Upper lobe of left lung (tissue), 6 donors: ENCODE data around the gene CDH18. TPM values are rescaled to one million over a fixed set of nuclear protein-coding genes. Genes with fewer than 3 reads are reported as not detected.

Experiments
- ATAC-seq, 2 donors: fragments of 200-7000 bp; cut with Tn5 transposase; one replicate each; pipeline ENCODE4 v1.9.1; 2022; ENCODE audit warnings: mild to moderate bottlenecking in 2 of 2, moderate library complexity in 2 of 2; ENCODE audit not compliant: low FRiP score in 2 of 2
- DNase-seq, 2 donors: peaks; one replicate each; pipeline ENCODE4 v3.0.0-alpha.2; 2019 to 2020
- H3K27ac ChIP-seq, 4 donors: fragments of 200-600 bp; sonication (generic); one replicate each; pipeline ENCODE4 v1.5.1; 2016 to 2019
- H3K27me3 ChIP-seq, 4 donors: fragments of 200-600 bp; sonication (generic); one replicate each; pipeline ENCODE4 v1.5.1; 2017 to 2019
- H3K36me3 ChIP-seq, 4 donors: fragments of 200-600 bp; sonication (generic); one replicate each; pipeline ENCODE4 v1.5.1; 2016 to 2019
- H3K4me1 ChIP-seq, 4 donors: fragments of 200-600 bp; sonication (generic); one replicate each; pipeline ENCODE4 v1.5.1; 2018 to 2019
- H3K4me3 ChIP-seq, 4 donors: fragments of 200-600 bp; sonication (generic); one replicate each; pipeline ENCODE4 v1.5.1; 2017 to 2019; ENCODE audit warnings: mild to moderate bottlenecking in 2 of 4, moderate library complexity in 1 of 4
- H3K9me3 ChIP-seq, 4 donors: fragments of 200-600 bp; sonication (generic); one replicate each; pipeline ENCODE4 v1.5.1; 2018 to 2019
- EP300 ChIP-seq, 4 donors: sonication (generic); formaldehyde crosslinking; IDR thresholded peaks; one replicate each; pipeline ENCODE4 v1.5.1; 2017; ENCODE audit warnings: antibody characterized with exemption in 4 of 4, control low read depth in 2 of 4
- POLR2A ChIP-seq, 4 donors: fragments of 450-650 bp; IDR thresholded peaks; one replicate each; pipeline ENCODE4 v1.5.1; 2016 to 2017; ENCODE audit warnings: antibody characterized with exemption in 4 of 4, mild to moderate bottlenecking in 2 of 4
- POLR2AphosphoS5 ChIP-seq, 2 donors: sonication (generic); formaldehyde crosslinking; IDR thresholded peaks; one replicate each; pipeline ENCODE4 v1.5.1; 2017; ENCODE audit warnings: antibody characterized with exemption in 2 of 2
- WGBS, 2 donors: methylation state at CpG; one replicate each; pipeline ENCODE4 v1.1.5; 2017 to 2018; 5-methylcytosine and 5-hydroxymethylcytosine counted together
- total RNA-seq, 6 donors: library from RNA; depleted of rRNA in 4 of 6; stranded (reverse); fragments of >200 nt in 4 of 6; gene quantifications; one replicate each; pipeline versions ENCODE4 v1.1.0 to v1.2.1, GENCODE V29; 2016 to 2021
- TF ChIP-seq, protein P1 (sequence below), 6 experiments: fragments of 450-650 bp in 4 of 6; fragments of 200-600 bp in 2 of 6; sonication (generic) in 2 of 6; IDR thresholded peaks; one replicate each; pipeline ENCODE4 v1.5.1; 2016 to 2019; ENCODE audit warnings: antibody characterized with exemption in 6 of 6
- donor health status: DM: no; HTN: no; CAD: no; lungs with moderate emphysema.
- donor health status: DM: no; HTN: yes; CAD: no; lungs with severe emphysema.

The CDH18 gene
- total RNA-seq, 6 donors from 2014 or later, result not detected

DNA sequence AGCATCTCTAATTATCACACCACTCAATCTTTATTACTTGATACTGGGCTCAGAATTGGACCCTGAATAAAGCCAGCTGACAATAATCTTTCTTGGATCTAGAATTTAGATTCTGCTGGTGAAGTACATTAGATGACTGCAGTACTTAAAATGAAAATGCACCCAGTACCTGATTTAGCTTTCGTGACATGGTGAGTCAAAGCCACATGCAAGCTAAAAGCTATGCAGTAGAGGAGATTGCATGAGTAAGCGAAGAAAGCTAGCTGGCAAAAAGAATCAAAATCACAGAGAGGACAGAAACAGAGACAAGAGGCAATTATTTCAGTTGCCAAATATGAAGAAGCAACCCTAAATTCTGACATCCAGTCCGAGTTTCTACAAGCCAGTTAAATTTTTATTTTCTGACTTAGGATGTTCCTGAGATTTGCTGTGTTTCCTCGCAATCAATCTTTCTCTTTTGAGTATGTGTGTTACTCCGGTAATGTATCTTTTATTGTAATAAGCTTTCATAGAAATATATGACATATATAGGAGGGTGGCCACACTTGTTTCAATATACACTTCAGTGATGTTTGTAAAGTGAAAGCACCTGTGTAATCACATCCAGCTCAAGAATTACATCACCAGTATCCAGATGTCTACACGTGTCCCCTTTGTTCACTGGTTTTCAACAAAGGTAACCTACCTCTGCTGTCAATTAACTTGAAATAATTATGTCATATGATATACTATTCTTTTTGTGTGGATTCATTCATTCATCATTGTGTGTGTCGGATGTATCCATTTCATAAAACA is 101.7 kb downstream of the CDH18 start:
- DNase-seq (no peak), ATAC-seq (no peak)
- Histone ChIP-seq H3K4me3 (no peak overlapping the region), H3K27ac (no peak overlapping the region), H3K36me3 (no peaks in the 10 kb centered on the region), H3K9me3 (no peaks in the 10 kb centered on the region), H3K4me1 (no peaks in the 10 kb centered on the region), H3K27me3 (no peaks in the 10 kb centered on the region)
- TF ChIP-seq POLR2A (IDR thresholded peaks at IDR 0.05) (no peak), POLR2AphosphoS5 (IDR thresholded peaks at IDR 0.05) (no peak), EP300 (IDR thresholded peaks at IDR 0.05) (no peak)
- TF ChIP-seq, protein P1, sequence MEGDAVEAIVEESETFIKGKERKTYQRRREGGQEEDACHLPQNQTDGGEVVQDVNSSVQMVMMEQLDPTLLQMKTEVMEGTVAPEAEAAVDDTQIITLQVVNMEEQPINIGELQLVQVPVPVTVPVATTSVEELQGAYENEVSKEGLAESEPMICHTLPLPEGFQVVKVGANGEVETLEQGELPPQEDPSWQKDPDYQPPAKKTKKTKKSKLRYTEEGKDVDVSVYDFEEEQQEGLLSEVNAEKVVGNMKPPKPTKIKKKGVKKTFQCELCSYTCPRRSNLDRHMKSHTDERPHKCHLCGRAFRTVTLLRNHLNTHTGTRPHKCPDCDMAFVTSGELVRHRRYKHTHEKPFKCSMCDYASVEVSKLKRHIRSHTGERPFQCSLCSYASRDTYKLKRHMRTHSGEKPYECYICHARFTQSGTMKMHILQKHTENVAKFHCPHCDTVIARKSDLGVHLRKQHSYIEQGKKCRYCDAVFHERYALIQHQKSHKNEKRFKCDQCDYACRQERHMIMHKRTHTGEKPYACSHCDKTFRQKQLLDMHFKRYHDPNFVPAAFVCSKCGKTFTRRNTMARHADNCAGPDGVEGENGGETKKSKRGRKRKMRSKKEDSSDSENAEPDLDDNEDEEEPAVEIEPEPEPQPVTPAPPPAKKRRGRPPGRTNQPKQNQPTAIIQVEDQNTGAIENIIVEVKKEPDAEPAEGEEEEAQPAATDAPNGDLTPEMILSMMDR (IDR thresholded peaks at IDR 0.05), result no peak
- WGBS, 2 donors, result 85 to 90% methylated on average over 7 of the region's 7 CpGs

DNA sequence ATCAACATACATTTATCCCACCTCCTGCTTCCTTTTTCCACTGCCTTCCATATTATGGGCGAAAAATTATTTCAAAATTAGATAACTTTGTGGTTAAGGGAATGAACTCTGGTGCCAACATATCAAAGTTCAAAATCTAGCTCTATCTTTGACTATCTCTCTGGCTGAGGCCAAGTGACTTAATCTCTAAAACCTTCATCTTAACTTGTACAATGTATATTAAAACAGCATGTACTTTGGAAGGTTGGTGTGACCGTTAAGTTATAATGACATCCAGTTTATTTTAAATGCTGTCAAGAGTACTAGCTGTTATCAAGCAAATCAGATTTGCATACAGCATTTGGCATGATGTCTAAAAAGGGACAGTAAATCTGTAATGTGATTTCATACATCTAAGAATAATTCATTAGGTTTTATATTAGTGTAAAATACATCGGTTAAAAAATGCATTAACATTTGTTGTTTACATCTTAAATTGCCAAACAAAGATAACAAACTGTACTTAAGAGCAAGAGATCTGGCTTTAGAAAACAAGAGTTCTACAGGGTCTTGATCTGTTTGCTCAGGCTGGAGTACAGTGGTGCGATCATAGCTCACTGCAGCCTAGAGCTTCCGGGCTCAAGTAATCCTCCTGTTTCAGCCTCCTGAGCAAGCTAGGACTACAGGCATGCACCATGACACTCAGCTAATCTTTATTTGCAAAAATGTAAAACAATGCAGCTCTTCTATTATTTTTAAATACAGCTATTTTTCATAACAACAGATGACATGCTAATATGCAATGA is 102.8 kb downstream of the CDH18 start:
- no peak for ATAC-seq
- H3K36me3 ChIP-seq, result no peaks in the 10 kb centered on the region
- WGBS, 2 donors, result 60 to 62% methylated on average over 5 of the region's 5 CpGs
- no peaks in the 10 kb centered on the region for H3K27me3 ChIP-seq
- H3K27ac ChIP-seq, result no peak overlapping the region
- no peak for DNase-seq
- H3K9me3 ChIP-seq, result no peaks in the 10 kb centered on the region
- no peaks in the 10 kb centered on the region for H3K4me1 ChIP-seq
- H3K4me3 ChIP-seq, result no peak overlapping the region
- TF ChIP-seq POLR2A (IDR thresholded peaks at IDR 0.05) (no peak), EP300 (IDR thresholded peaks at IDR 0.05) (no peak), POLR2AphosphoS5 (IDR thresholded peaks at IDR 0.05) (no peak)
- TF ChIP-seq, protein P1 (IDR thresholded peaks at IDR 0.05), result no peak

DNA sequence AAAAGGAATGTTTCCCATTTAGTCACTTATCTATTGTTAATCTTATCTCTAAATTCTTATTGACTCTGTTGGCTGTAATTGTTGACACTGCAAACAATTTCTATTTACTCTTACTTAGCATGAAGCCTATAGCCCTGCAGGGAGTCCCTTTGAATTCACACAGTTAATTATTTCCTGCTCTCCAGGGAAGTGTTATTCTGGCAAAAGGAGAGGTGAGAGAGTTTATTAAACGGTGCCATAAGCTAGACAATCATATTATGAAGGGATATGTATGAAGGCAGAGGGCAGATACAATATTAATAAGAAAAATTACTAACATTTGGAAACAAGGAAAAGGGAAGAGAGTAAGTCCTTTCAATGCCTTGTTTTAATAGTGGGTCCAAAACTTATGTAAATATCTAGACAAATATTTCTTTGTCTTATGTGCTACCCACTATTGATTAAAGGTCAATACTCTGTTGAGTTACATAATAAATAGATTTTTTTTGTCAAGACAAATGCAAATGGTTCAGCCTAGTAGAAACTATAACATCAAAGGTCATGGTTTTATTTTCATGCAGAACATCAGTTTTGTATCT is 107.1 kb downstream of the CDH18 start:
- H3K27me3 ChIP-seq, result no peaks in the 10 kb centered on the region
- no peak for TF ChIP-seq EP300 (IDR thresholded peaks at IDR 0.05)
- TF ChIP-seq POLR2AphosphoS5 (IDR thresholded peaks at IDR 0.05), result no peak
- TF ChIP-seq, protein P1 (IDR thresholded peaks at IDR 0.05), result no peak
- TF ChIP-seq POLR2A (IDR thresholded peaks at IDR 0.05), result no peak
- H3K4me3 ChIP-seq, result no peak overlapping the region
- WGBS, 2 donors, result 3% methylated on average over 1 of the region's 1 CpG
- H3K27ac ChIP-seq, result no peak overlapping the region
- DNase-seq, result no peak
- no peaks in the 10 kb centered on the region for H3K9me3 ChIP-seq
- H3K36me3 ChIP-seq, result no peaks in the 10 kb centered on the region
- H3K4me1 ChIP-seq, result no peaks in the 10 kb centered on the region
- ATAC-seq, result peak in 1 of 2 donors; percentile 51

DNA sequence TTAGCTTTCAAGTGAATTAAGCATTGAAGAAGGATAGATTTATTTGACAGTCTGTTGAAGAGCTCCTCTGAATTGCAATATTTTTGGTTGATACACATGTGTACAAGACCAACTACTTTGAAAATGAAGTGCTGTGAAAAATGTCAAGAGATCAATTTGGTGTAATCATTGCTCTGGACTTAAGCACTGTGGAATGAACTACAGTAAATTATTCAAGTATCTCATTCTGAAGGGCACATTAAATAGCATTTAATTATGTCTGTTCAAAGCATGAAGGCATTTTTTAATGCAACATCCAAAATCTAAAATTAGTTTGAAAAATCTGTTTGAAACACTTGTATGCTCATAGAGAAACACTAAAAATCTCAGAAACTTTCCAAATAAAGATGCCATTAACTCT is 107.5 kb downstream of the CDH18 start:
- TF ChIP-seq EP300 (IDR thresholded peaks at IDR 0.05) (no peak), POLR2A (IDR thresholded peaks at IDR 0.05) (no peak), POLR2AphosphoS5 (IDR thresholded peaks at IDR 0.05) (no peak)
- TF ChIP-seq, protein P1 (IDR thresholded peaks at IDR 0.05), result no peak
- Histone ChIP-seq H3K36me3 (no peaks in the 10 kb centered on the region), H3K27ac (no peak overlapping the region), H3K27me3 (no peaks in the 10 kb centered on the region), H3K4me1 (no peaks in the 10 kb centered on the region), H3K4me3 (no peak overlapping the region), H3K9me3 (no peaks in the 10 kb centered on the region)
- DNase-seq, result no peak
- ATAC-seq, result no peak
